C4-2B (cell line): ENCODE measurements around the gene UGT1A7.

Experiments
- ZFX ChIP-seq: fragments of 450-650 bp; IDR thresholded peaks from 2 replicates; pipeline ENCODE4 v1.6.1; 2017
- TF ChIP-seq, protein P1 (sequence below): fragments of 450-650 bp; conservative IDR thresholded peaks from 2 replicates; pipeline ENCODE4 v1.5.1; 2017; ENCODE audit warnings: mild to moderate bottlenecking

DNA sequence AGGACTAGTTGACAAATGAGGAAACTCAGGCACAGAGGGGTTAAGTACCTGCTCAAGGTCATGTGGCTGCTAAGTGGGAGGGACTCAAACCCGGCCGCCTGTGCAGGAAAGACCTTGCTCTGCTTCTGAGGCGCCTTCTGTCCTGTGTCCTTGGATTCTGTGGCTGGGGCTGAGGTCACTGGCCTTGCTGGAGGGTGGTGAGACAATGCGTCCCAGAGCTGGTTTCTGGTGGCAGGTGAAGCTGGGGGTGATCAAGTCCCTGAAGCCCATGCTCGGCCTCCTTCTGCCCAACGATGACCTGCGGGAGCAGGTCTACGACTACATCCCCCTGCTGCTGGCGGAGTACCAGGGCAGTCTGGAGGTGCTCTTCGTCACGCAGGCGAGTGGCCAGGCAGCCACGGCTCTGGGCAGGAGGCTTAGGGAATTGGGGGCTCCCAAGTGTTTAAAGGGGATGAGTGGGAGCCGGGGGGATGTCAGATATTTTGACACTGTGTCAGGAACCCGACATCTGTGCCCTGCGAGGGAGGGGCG, 112.5 kb downstream of the UGT1A7 start:
- TF ChIP-seq, protein P1, sequence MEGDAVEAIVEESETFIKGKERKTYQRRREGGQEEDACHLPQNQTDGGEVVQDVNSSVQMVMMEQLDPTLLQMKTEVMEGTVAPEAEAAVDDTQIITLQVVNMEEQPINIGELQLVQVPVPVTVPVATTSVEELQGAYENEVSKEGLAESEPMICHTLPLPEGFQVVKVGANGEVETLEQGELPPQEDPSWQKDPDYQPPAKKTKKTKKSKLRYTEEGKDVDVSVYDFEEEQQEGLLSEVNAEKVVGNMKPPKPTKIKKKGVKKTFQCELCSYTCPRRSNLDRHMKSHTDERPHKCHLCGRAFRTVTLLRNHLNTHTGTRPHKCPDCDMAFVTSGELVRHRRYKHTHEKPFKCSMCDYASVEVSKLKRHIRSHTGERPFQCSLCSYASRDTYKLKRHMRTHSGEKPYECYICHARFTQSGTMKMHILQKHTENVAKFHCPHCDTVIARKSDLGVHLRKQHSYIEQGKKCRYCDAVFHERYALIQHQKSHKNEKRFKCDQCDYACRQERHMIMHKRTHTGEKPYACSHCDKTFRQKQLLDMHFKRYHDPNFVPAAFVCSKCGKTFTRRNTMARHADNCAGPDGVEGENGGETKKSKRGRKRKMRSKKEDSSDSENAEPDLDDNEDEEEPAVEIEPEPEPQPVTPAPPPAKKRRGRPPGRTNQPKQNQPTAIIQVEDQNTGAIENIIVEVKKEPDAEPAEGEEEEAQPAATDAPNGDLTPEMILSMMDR, result no peak
- TF ChIP-seq ZFX, result no peak
